A673 (cell line): ENCODE measurements around the gene NFS1. TPM values are rescaled to one million over a fixed set of nuclear protein-coding genes. Genes with fewer than 3 reads are reported as not detected.

Source experiments
- BruUV-seq: library from RNA; stranded (reverse); fragments of 400-500 nt; replicated peaks from 2 replicates; lab custom pipeline; 2021; lab: Mats Ljungman, UMichigan
- CTCF ChIA-PET: fragments of 300-600 bp; sonication (Branson Sonifier 250); formaldehyde crosslinking; loops from one replicate; lab custom pipeline; 2022; ENCODE audit warnings: antibody characterized with exemption; lab: Charles Lee
- POLR2A ChIA-PET: fragments of 300-600 bp; sonication (Branson Sonifier 250); formaldehyde crosslinking; loops from one replicate; lab custom pipeline; 2022; ENCODE audit warnings: antibody characterized with exemption; ENCODE audit not compliant: low non-redundant PET; lab: Charles Lee
- DNase-seq: peaks from one replicate; pipeline ENCODE4 v3.0.0-alpha.2; 2015; ENCODE audit warnings: low spot score
- H3K27ac ChIP-seq: fragments of 200-600 bp; sonication (generic); 2 replicates; pipeline ENCODE4 v1.5.1; 2016; ENCODE audit warnings: mixed run types, low read depth, mild to moderate bottlenecking, mixed read lengths, antibody characterized with exemption, low read length; ENCODE audit not compliant: poor library complexity, severe bottlenecking
- H3K27me3 ChIP-seq: fragments of 200-600 bp; sonication (generic); replicated peaks from 2 replicates; pipeline ENCODE4 v1.6.1; 2017; ENCODE audit warnings: mixed run types, low read depth, mild to moderate bottlenecking, mixed read lengths, antibody characterized with exemption, low read length; ENCODE audit not compliant: insufficient read depth, poor library complexity
- H3K36me3 ChIP-seq: fragments of 200-600 bp; sonication (generic); 2 replicates; pipeline ENCODE4 v1.6.1; 2016; ENCODE audit warnings: mixed run types, mild to moderate bottlenecking, mixed read lengths, antibody characterized with exemption, low read length; ENCODE audit not compliant: insufficient read depth, poor library complexity, severe bottlenecking
- H3K4me1 ChIP-seq: fragments of 200-600 bp; sonication (generic); 2 replicates; pipeline ENCODE4 v1.6.1; 2017; ENCODE audit warnings: mixed run types, mild to moderate bottlenecking, mixed read lengths, antibody characterized with exemption, low read length; ENCODE audit not compliant: insufficient read depth, poor library complexity, severe bottlenecking
- H3K4me3 ChIP-seq: fragments of 200-600 bp; sonication (generic); 2 replicates; pipeline ENCODE4 v1.5.1; 2016; ENCODE audit warnings: low read depth, mixed run types, mild to moderate bottlenecking, mixed read lengths, low read length; ENCODE audit not compliant: poor library complexity, severe bottlenecking
- H3K9me3 ChIP-seq: fragments of 200-600 bp; sonication (generic); 2 replicates; pipeline ENCODE4 v1.6.1; 2016; ENCODE audit warnings: mixed run types, low read depth, mild to moderate bottlenecking, mixed read lengths, antibody characterized with exemption, low read length; ENCODE audit not compliant: poor library complexity, severe bottlenecking
- EZH2 ChIP-seq: fragments of 200-600 bp; sonication (generic); IDR thresholded peaks from 2 replicates; pipeline ENCODE4 v1.6.1; 2017; ENCODE audit warnings: borderline replicate concordance, low read depth, mild to moderate bottlenecking, mixed read lengths, antibody characterized with exemption, low read length; ENCODE audit not compliant: poor library complexity, severe bottlenecking
- intact Hi-C: fragments of 100-400 bp; cut with micrococcal nuclease; formaldehyde crosslinking; loops from one replicate; pipeline ENCODE4 v1.10.0; 2022; ENCODE audit not compliant: unreplicated experiment
- total RNA-seq: library from RNA; stranded (reverse); gene quantifications from 2 replicates; pipeline ENCODE4 v1.2.3, GENCODE V29; 2021
- TF ChIP-seq, protein P1 (sequence below): fragments of 300-800, 200-600 bp; sonication (generic); conservative IDR thresholded peaks from 2 replicates; pipeline ENCODE4 v1.5.1; 2017; ENCODE audit warnings: low read depth, mild to moderate bottlenecking, antibody characterized with exemption, low read length, moderate library complexity, mixed read lengths

Gene NFS1
- total RNA-seq, 1 experiment from 2014 or later = 22.2 TPM

DNA sequence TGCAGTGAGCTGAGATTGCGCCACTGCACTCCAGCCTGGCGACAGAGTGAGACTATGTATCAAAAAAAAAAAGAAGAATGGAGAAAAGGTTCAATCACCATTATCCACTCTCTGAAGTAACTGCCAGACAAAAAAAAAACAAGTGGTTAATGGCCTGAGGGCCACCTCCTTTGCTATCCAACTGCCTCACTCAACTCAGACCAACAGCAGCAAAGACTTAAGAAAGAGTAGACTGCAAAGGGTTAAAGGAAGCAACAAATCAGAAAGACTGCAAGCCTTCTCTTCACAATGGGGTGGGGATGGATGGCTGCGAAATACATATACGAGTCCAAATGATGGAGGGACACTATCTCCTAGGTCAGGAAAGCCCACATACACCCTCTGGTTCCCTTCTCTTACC lies 3.2 kb downstream of the NFS1 start:
- H3K36me3 ChIP-seq = peaks cover 7% of the 10 kb centered on the region
- intact Hi-C loops = no loop called here
- TF ChIP-seq EZH2 = no peak
- TF ChIP-seq, protein P1, sequence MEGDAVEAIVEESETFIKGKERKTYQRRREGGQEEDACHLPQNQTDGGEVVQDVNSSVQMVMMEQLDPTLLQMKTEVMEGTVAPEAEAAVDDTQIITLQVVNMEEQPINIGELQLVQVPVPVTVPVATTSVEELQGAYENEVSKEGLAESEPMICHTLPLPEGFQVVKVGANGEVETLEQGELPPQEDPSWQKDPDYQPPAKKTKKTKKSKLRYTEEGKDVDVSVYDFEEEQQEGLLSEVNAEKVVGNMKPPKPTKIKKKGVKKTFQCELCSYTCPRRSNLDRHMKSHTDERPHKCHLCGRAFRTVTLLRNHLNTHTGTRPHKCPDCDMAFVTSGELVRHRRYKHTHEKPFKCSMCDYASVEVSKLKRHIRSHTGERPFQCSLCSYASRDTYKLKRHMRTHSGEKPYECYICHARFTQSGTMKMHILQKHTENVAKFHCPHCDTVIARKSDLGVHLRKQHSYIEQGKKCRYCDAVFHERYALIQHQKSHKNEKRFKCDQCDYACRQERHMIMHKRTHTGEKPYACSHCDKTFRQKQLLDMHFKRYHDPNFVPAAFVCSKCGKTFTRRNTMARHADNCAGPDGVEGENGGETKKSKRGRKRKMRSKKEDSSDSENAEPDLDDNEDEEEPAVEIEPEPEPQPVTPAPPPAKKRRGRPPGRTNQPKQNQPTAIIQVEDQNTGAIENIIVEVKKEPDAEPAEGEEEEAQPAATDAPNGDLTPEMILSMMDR = no peak

DNA sequence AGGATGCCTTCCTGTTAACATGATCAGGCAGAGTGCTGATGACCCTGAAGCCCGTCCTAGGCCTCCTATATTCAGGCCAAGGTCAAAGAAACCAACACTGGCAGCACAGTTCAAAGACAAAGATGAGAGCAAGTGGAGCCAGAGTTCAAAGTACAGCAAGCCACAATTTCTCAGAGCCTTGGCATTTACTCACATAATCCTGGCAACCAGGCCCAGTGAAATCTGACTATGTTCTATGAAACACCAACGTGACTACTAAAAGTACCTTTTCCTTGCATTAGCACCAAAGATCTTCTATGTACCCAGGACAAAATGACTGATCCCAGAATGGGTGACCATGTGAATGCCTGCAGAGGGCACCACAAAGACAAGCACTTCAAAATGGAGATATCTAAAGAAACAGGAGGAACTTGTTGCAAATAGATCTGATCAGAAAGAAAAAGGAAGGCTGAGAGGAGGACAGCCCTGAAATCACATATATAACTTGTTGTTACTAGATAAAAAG lies 3.9 kb downstream of the NFS1 start:
- TF ChIP-seq, protein P1 = no peak
- TF ChIP-seq EZH2 = no peak
- Histone ChIP-seq H3K4me3 (no peak overlapping the region), H3K27me3 (no peaks in the 10 kb centered on the region), H3K9me3 (no peaks in the 10 kb centered on the region), H3K36me3 (peaks cover 4% of the 10 kb centered on the region), H3K4me1 (peaks cover 9% of the 10 kb centered on the region), H3K27ac (no peak overlapping the region)
- BruUV-seq = no TSS peak
- ChIA-PET CTCF (no interaction called here), POLR2A (no interaction called here)
- no peak for DNase-seq
- intact Hi-C loops = no loop called here

More for the DNA sequence above, 3.2 kb downstream of the NFS1 start:
- no TSS peak for BruUV-seq
- Histone ChIP-seq H3K9me3 (no peaks in the 10 kb centered on the region), H3K4me1 (peaks cover 15% of the 10 kb centered on the region), H3K27ac (no peak overlapping the region), H3K4me3 (no peak overlapping the region), H3K27me3 (no peaks in the 10 kb centered on the region)
- ChIA-PET POLR2A (no interaction called here), CTCF (no interaction called here)
- DNase-seq = no peak

DNA sequence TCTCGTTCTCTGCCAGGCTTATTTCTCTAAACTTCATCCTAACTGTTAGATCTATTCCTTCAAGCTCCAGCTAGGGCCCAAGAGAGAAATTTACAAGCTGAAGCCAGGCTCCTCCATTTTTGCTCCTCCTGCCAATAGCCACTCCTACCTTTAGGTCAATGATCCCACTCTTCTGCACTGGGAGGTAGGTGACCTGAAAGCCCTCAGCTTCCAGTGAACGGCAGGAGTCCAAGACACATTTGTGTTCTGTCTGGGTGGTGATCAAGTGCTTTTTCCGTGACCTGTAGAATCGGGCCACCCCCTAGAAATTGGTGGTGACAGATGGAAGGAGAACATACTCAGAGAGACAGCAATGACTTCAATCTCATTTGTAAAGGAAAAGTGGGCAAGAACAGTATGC lies 8.9 kb downstream of the NFS1 start:
- no peaks in the 10 kb centered on the region for H3K27me3 ChIP-seq
- intact Hi-C loops = no loop called here
- H3K4me3 ChIP-seq = no peak overlapping the region
- ChIA-PET POLR2A (no interaction called here), CTCF (no interaction called here)
- TF ChIP-seq, protein P1 = no peak
- no peak for TF ChIP-seq EZH2
- no peak overlapping the region for H3K27ac ChIP-seq
- no TSS peak for BruUV-seq
- H3K36me3 ChIP-seq = peaks cover 4% of the 10 kb centered on the region
- no peaks in the 10 kb centered on the region for H3K9me3 ChIP-seq
- no peak for DNase-seq
- no peaks in the 10 kb centered on the region for H3K4me1 ChIP-seq
